ENCODE results near the gene PEF1.
A peak's percentile ranks its signal among the peaks of the same experiment; 100 is the strongest.

The PEF1 gene

DNA sequence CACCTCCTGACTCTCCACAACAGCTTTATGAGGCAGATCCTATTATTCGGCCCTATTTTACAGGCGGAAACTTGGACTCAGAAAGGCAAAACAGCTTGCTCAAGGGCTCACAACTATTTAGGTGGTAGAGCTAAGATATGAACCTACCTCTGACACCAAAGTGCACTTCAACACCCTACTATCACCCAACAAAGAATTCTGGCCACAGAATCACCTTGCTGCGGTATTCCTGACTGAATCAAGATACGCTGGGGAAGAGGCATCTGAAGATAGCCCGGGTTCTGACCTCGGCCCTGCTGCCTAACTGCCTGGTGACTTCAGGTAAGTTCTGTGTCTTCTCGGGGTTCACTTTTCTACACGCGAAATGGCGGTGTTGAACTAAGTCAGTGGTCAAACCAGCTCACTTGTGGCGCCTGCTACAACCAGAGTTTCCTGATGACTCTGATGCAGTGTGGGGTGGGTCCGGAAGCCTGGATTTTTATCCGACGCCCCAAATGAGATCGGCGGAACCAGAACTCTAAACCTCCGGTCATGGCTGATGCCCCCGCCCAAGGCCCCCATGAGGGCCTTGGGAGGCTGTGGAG, 608 bp downstream of the PEF1 start:
- Histone ChIP-seq H4K20me1 (ENCODE audit: insufficient read depth, low read length) (no peaks in the 10 kb centered on the region), H3K36me3 (replicated peaks; ENCODE audit: insufficient read depth, low read length) (no peaks in the 10 kb centered on the region), H3K4me3 (ENCODE audit: low read length) (peak overlapping the region; percentile 97), H2AFZ (ENCODE audit: low read length) (peak overlapping the region; percentile 85), H3K9ac (ENCODE audit: low read length) (peak overlapping the region; percentile 96), H3K4me2 (ENCODE audit: low read depth, low read length) (peak overlapping the region; percentile 86), H3K27ac (ENCODE audit: low read length) (peak overlapping the region; percentile 71), H3F3A (ENCODE audit: insufficient read depth, low read length) (no peaks in the 10 kb centered on the region), H3K79me2 (ENCODE audit: low read length) (peaks cover 52% of the 10 kb centered on the region), H3K9me2 (replicated peaks; ENCODE audit: insufficient read depth, low read length) (no peaks in the 10 kb centered on the region), H3K9me3 (replicated peaks; ENCODE audit: insufficient read depth, low read length) (no peaks in the 10 kb centered on the region), H3K27me3 (replicated peaks; ENCODE audit: insufficient read depth, low read length) (no peaks in the 10 kb centered on the region), H3K4me1 (ENCODE audit: low read length) (peaks cover 7% of the 10 kb centered on the region)
- no peak for TF ChIP-seq EZH2 (optimal IDR thresholded peaks at IDR 0.05; ENCODE audit: low read depth, low read length)
- TF ChIP-seq EZH2phosphoT487 (IDR thresholded peaks at IDR 0.05; ENCODE audit: low read length), result no peak
- DNase-seq, result no peak

DNA sequence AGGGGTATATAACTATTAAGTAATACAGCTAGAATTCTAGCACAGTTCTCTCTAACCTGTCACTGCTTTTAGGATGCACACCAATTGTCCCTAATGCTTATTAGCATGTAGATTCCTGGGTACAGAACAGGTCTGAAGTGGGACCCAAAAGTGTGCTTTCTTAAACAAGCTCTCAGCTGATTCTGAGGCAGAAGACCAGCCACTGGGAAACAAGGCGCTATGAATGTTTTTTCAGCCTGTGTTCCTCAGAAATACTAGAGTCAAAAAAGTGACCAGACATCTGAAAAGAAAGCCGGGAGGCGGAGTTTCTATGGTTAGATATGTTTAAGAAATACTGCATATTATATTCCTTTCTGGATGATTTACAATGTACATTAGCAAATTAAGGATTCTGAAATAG, 1.8 kb downstream of the PEF1 start:
- Histone ChIP-seq H3K9ac (ENCODE audit: low read length) (no peak overlapping the region), H3K4me1 (ENCODE audit: low read length) (peaks cover 7% of the 10 kb centered on the region), H3K27ac (ENCODE audit: low read length) (no peak overlapping the region), H3K79me2 (ENCODE audit: low read length) (peaks cover 64% of the 10 kb centered on the region), H3K27me3 (replicated peaks; ENCODE audit: insufficient read depth, low read length) (no peaks in the 10 kb centered on the region), H3K4me2 (ENCODE audit: low read depth, low read length) (no peak overlapping the region), H3F3A (ENCODE audit: insufficient read depth, low read length) (no peaks in the 10 kb centered on the region), H3K9me3 (replicated peaks; ENCODE audit: insufficient read depth, low read length) (no peaks in the 10 kb centered on the region), H3K9me2 (replicated peaks; ENCODE audit: insufficient read depth, low read length) (no peaks in the 10 kb centered on the region), H4K20me1 (ENCODE audit: insufficient read depth, low read length) (no peaks in the 10 kb centered on the region), H2AFZ (ENCODE audit: low read length) (no peak overlapping the region), H3K4me3 (ENCODE audit: low read length) (no peak overlapping the region), H3K36me3 (replicated peaks; ENCODE audit: insufficient read depth, low read length) (no peaks in the 10 kb centered on the region)
- no peak for DNase-seq
- TF ChIP-seq EZH2 (optimal IDR thresholded peaks at IDR 0.05; ENCODE audit: low read depth, low read length) (no peak), EZH2phosphoT487 (IDR thresholded peaks at IDR 0.05; ENCODE audit: low read length) (no peak)

DNA sequence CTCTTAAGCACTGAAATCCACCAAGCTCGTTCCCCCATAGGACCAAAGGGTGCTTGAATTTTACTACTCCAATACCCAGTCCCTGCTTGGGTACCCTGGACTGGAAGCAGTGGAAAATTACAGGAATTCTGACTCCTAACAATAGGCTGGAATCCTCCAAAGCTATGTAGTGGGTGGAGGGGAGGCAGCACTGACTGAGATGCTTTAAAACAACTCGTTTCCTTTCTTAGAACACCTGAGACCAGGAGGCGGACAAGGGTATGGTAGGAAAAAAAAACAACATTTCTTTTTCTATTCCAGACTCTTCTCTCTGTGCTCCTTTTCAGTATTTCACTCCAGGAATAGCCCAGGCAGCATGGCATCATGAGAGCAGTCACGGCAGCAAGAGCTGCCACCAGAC, 2.3 kb downstream of the PEF1 start:
- no peak overlapping the region for H3K9ac ChIP-seq (ENCODE audit: low read length)
- H4K20me1 ChIP-seq (ENCODE audit: insufficient read depth, low read length), result no peaks in the 10 kb centered on the region
- no peaks in the 10 kb centered on the region for H3F3A ChIP-seq (ENCODE audit: insufficient read depth, low read length)
- no peak for DNase-seq
- no peak overlapping the region for H3K27ac ChIP-seq (ENCODE audit: low read length)
- H3K79me2 ChIP-seq (ENCODE audit: low read length), result peaks cover 69% of the 10 kb centered on the region
- peaks cover 7% of the 10 kb centered on the region for H3K4me1 ChIP-seq (ENCODE audit: low read length)
- no peaks in the 10 kb centered on the region for H3K27me3 ChIP-seq (replicated peaks; ENCODE audit: insufficient read depth, low read length)
- H2AFZ ChIP-seq (ENCODE audit: low read length), result no peak overlapping the region
- H3K36me3 ChIP-seq (replicated peaks; ENCODE audit: insufficient read depth, low read length), result no peaks in the 10 kb centered on the region
- no peaks in the 10 kb centered on the region for H3K9me2 ChIP-seq (replicated peaks; ENCODE audit: insufficient read depth, low read length)
- H3K4me3 ChIP-seq (ENCODE audit: low read length), result no peak overlapping the region
- no peak overlapping the region for H3K4me2 ChIP-seq (ENCODE audit: low read depth, low read length)
- no peak for TF ChIP-seq EZH2phosphoT487 (IDR thresholded peaks at IDR 0.05; ENCODE audit: low read length)
- TF ChIP-seq EZH2 (optimal IDR thresholded peaks at IDR 0.05; ENCODE audit: low read depth, low read length), result no peak
- TF ChIP-seq, protein P1, sequence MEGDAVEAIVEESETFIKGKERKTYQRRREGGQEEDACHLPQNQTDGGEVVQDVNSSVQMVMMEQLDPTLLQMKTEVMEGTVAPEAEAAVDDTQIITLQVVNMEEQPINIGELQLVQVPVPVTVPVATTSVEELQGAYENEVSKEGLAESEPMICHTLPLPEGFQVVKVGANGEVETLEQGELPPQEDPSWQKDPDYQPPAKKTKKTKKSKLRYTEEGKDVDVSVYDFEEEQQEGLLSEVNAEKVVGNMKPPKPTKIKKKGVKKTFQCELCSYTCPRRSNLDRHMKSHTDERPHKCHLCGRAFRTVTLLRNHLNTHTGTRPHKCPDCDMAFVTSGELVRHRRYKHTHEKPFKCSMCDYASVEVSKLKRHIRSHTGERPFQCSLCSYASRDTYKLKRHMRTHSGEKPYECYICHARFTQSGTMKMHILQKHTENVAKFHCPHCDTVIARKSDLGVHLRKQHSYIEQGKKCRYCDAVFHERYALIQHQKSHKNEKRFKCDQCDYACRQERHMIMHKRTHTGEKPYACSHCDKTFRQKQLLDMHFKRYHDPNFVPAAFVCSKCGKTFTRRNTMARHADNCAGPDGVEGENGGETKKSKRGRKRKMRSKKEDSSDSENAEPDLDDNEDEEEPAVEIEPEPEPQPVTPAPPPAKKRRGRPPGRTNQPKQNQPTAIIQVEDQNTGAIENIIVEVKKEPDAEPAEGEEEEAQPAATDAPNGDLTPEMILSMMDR (IDR thresholded peaks at IDR 0.05; ENCODE audit: low read length), result no peak
- no peaks in the 10 kb centered on the region for H3K9me3 ChIP-seq (replicated peaks; ENCODE audit: insufficient read depth, low read length)

DNA sequence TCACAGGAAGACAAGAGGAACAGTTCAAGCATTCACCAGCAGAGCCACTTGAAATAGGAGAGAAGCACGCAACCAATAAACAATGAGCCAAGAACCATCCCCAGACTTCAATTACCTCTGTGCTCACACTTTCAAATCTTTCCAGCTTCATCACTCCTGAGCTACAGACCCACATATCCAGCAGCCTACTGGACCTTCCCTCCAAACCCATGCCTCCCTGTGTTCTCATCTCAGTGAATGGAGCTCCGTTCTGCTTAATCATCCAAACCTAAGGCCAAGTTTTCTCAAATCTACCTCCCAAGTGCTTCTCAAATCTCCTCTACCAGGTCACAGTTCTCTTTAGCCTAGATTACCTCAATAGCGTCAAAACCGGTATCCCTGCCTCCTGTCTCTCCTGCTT, 3.7 kb downstream of the PEF1 start:
- TF ChIP-seq, protein P1 (IDR thresholded peaks at IDR 0.05; ENCODE audit: low read length), result no peak
- TF ChIP-seq EZH2 (optimal IDR thresholded peaks at IDR 0.05; ENCODE audit: low read depth, low read length), result no peak
- TF ChIP-seq EZH2phosphoT487 (IDR thresholded peaks at IDR 0.05; ENCODE audit: low read length), result no peak
- H3K4me1 ChIP-seq (ENCODE audit: low read length), result peaks cover 7% of the 10 kb centered on the region
- no peaks in the 10 kb centered on the region for H3F3A ChIP-seq (ENCODE audit: insufficient read depth, low read length)
- H3K36me3 ChIP-seq (replicated peaks; ENCODE audit: insufficient read depth, low read length), result no peaks in the 10 kb centered on the region
- H3K27me3 ChIP-seq (replicated peaks; ENCODE audit: insufficient read depth, low read length), result no peaks in the 10 kb centered on the region
- H3K79me2 ChIP-seq (ENCODE audit: low read length), result peaks cover 82% of the 10 kb centered on the region
- H3K4me2 ChIP-seq (ENCODE audit: low read depth, low read length), result no peak overlapping the region
- DNase-seq, result no peak
- no peaks in the 10 kb centered on the region for H3K9me2 ChIP-seq (replicated peaks; ENCODE audit: insufficient read depth, low read length)
- H3K4me3 ChIP-seq (ENCODE audit: low read length), result no peak overlapping the region
- no peak overlapping the region for H2AFZ ChIP-seq (ENCODE audit: low read length)
- no peaks in the 10 kb centered on the region for H3K9me3 ChIP-seq (replicated peaks; ENCODE audit: insufficient read depth, low read length)
- H4K20me1 ChIP-seq (ENCODE audit: insufficient read depth, low read length), result no peaks in the 10 kb centered on the region
- no peak overlapping the region for H3K9ac ChIP-seq (ENCODE audit: low read length)
- H3K27ac ChIP-seq (ENCODE audit: low read length), result no peak overlapping the region
